HG03521 (cell line): ENCODE measurements around the gene CIT.

Experiments
- ATAC-seq: cut with Tn5 transposase; IDR thresholded peaks from one replicate; pipeline ENCODE4 v1.9.1; 2021; ENCODE audit warnings: mild to moderate bottlenecking, moderate library complexity; ENCODE audit not compliant: unreplicated experiment

The CIT gene

GRCh38 chr12:119857041-119857591, 20.0 kb downstream of the CIT start:
- no peak for ATAC-seq

DNA sequence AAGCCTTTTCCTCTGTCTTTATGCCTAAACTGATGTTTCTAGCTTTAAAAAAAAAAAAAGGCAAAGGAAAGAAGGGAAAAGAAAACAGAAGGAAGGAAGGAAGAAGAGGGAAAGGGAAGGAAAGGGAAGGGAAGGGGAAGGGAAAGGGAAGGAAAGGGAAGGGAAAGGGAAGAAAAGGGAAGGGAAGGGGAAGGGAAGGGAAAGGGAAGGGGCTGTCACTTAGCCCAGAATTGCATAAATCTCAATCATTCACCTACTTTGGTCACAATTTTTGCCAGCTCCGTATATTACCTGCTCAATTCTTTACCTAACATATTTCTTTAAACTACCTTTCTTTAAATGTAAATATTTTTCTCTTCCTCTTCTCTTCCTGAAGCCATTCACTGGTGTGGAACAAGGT, 26.8 kb downstream of the CIT start:
- ATAC-seq = no peak

DNA sequence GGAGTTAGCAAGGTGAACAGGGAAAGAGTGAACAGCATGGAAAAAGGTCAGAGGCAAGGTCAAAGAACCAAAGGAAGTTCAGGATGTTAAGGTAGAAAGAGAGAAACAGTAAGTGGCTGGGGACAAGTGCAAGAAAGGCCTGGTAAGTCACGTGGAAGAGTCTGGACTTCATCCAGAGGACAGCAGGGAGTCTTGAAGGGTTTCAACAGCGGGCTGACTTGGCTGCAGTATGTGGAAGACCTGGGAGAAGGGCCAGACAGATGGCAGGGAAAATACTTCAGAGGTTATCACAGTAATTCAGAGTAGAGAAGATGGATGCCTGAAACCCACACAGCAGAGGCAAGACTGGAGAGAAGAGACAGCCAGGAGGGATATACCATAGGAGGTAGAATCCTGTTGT, 34.0 kb downstream of the CIT start:
- no peak for ATAC-seq

- ATAC-seq = no peak
Measured at GRCh38 chr12:119842380-119842779, 34.7 kb downstream of the CIT start.

DNA sequence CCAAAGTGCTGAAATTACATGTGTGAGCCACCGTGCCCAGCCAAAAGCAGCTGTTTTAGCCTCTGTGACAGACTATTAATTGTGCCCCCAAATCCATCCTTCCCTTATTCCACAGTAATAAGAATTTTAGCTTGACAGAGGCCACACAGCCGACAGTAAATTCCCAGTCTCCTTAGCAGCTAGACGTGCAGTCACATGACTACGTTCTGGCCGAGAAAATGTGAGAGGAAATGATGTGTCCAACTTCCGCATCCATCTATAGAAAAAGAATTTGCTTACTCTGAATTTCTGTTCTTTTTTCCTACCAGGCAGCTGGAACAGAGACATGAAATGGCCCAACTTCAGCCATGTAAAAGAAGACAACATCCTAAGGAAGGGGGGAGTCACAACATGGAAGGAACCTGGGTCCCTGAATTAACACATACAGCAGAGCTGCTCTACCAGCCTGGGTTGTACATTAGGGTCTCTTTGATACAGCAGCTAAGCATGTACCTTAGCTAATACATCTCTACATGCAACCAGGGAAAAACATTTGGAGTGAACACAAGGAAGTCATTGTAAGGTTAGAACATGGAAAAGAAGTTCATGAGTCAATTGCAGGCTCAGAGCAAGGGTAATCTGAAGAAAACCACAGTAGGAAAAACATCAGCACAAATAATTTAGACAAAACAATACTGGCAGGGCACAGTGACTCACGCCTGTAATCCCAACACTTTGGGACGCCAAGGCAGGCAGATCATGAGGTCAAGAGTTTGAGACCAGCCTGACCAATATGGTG, 35.5 kb downstream of the CIT start:
- no peak for ATAC-seq

DNA sequence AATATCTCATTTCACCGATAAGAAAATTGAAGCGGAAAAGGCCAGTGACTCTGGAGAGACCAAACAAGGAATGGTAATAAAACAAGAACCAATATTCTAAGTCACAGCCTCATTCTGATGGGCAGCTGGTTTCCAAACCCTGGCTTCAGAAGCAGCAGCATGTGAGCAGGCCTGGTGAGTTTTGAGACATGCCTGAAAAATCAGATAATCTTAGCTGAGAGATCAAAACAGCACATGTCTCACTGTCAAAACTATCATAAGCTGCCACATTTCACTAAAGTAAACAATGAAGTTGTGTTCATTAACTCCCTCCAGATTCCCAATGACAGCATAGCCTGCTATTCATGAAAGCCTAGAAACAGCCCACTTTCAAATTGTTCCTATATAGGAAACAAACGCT, 36.5 kb downstream of the CIT start:
- no peak for ATAC-seq

- no peak for ATAC-seq
Measured at GRCh38 chr12:119840168-119840567, 37.0 kb downstream of the CIT start.

DNA sequence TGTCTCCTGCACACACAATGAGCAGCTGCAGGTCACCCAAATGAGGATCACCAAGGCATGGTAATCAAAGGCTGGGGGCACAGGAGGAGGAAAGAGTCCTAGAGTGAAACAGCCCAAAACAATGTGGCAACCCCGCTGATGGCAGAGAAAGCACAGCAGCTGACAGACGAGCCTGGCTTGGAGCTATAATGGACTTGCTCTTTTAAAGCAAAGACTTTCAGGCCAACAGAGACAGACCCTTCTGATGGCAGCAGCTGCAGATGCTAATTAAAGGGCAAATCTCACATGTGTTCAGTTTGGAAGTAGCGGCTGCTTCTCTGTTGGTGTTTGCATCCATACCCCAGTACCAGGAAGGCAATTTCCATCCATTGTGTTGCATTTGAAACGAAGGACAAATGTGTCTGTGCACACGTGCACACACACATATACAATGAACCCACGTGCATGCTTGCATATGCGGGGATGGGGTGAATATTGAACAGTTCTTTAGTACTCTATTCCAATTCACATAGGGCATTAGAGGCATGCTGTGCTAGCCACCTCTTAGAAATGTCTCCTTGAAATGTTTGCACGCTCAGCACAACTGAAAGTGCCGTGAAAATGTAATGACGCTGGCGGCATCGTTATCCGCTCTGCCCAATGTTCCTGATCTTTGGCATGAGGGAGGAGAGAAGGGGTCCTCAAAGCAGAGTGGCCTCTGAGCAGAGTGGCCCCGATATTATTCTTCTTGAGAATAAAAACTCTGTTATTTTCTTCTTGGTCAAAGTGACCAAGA, 38.1 kb downstream of the CIT start:
- ATAC-seq = no peak

DNA sequence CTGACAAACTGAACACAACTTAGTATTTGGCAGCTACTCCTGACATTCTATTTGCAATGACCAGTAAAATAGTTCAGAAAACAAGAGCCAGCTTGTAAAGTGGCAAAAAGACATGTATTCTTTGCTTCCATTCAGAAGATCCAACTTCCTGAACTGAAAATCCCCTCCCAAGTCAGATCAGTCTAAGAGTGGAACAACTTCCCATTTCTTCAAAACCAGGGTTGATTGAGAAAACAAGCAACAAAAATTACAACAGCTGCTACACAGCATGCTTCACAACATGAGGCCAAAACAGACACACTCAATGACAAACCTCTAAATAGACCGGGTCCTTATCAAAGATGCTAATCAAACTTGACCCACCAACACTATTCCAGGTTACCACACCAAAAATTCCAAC, 40.3 kb downstream of the CIT start:
- no peak for ATAC-seq

GRCh38 chr12:119835068-119835467, 42.1 kb downstream of the CIT start:
- no peak for ATAC-seq

- ATAC-seq = no peak
Measured at GRCh38 chr12:119829439-119829838, 47.7 kb downstream of the CIT start.

- no peak for ATAC-seq
Measured at GRCh38 chr12:119828300-119828699, 48.8 kb downstream of the CIT start.

DNA sequence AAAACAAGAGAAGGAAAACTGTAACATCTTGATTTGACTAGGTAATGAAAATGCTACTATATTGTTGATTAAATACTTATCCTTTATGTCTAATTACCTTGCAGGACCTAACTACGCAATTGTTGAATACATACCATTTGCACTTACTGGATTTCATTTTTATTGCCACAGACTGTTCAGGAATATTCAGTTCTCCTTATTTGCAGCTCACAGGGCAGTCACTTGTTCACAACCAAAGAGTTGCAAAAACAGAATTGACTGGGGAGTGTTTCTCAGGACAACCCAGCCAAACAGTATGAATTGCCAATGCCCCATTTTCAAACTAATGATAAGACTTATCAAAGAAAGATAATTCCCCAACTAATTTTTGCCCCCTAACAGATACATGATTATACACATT, 49.4 kb downstream of the CIT start:
- ATAC-seq = no peak

GRCh38 chr12:119826661-119827445, 50.3 kb downstream of the CIT start:
- ATAC-seq = no peak

- no peak for ATAC-seq
Measured at GRCh38 chr12:119825262-119825661, 51.9 kb downstream of the CIT start.

- ATAC-seq = no peak
Measured at GRCh38 chr12:119822046-119822445, 55.1 kb downstream of the CIT start.

- no peak for ATAC-seq
Measured at GRCh38 chr12:119819322-119819721, 57.8 kb downstream of the CIT start.

GRCh38 chr12:119817546-119818343, 59.4 kb downstream of the CIT start:
- ATAC-seq = no peak

DNA sequence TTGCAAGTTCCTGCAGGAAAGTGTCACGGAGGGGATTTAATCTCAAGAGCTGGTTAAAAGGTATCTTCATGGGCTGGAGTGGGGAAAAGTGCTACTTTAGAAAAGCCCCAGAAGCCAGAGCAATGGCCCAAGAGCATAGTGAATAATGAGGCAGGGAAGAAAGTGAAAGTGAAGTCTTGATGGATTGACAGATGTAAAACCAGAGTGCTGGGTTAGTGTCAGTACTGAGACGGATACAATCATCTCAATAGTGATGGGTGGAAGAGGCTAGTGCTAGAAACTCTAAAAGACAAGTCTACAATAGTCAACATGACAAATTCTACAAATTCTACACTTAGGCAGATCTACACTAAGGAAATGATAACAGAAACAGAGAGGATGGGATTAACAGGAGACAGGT, 68.1 kb downstream of the CIT start:
- no peak for ATAC-seq

DNA sequence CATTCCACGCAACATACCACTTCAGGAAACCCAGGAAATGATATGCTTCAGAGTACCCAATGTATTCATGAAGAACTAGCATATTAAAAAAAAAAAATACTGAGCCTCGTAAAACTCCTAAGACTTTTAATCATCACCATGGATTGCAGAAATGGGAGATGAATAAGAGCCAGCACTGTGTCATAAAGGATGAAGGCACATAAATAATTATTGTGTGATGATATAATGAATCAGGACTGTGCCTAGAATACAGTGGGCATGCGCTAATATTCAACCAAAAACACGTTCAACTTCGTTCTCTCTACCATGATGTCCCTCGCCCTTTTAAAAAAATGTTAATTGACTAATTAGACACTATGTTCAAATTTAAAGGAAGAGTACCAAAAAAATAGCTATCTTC, 68.7 kb downstream of the CIT start:
- no peak for ATAC-seq

- ATAC-seq = no peak
Measured at GRCh38 chr12:119807380-119807779, 69.7 kb downstream of the CIT start.
